ENCODE results near the gene LPCAT1.

LPCAT1 gene

DNA sequence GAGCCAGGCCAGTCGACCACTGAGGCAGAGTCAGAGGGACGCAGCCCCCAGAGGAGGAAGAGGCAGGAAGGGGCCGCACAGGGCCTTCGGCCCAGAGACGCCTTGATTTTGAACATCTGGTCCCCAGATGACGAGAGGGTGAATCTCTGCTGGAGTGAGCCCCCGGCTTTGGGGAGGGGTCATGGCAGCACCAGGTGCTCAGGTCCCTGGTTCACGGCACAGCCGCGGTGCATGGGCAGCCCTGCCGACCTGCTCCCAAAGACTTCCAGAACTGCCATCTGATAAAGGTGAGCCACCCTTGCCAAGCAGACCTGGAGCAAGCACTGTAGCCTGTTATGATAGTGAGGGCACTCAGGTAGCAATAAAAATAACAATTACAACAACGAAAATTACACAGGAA is 29.8 kb downstream of the LPCAT1 start:
- peaks cover 18% of the 10 kb centered on the region for H3K4me1 ChIP-seq (ENCODE audit: insufficient read depth, low read length, poor library complexity, severe bottlenecking)
- H3K9me3 ChIP-seq (ENCODE audit: insufficient read depth, low read depth, low read length), result no peaks in the 10 kb centered on the region
- peaks cover 9% of the 10 kb centered on the region for H4K20me1 ChIP-seq (ENCODE audit: insufficient read depth, low read length, poor library complexity, severe bottlenecking)
- peaks cover 89% of the 10 kb centered on the region; the same call in 1 of the 2 replicates for H3K36me3 ChIP-seq (ENCODE audit: insufficient read depth, low read length)
- peak overlapping the region; percentile 40 for H3K4me2 ChIP-seq (ENCODE audit: low read depth, low read length, poor library complexity, severe bottlenecking)
- TF ChIP-seq EZH2phosphoT487 (IDR thresholded peaks at IDR 0.05; ENCODE audit: borderline replicate concordance), result no peak
- TF ChIP-seq, protein P1, sequence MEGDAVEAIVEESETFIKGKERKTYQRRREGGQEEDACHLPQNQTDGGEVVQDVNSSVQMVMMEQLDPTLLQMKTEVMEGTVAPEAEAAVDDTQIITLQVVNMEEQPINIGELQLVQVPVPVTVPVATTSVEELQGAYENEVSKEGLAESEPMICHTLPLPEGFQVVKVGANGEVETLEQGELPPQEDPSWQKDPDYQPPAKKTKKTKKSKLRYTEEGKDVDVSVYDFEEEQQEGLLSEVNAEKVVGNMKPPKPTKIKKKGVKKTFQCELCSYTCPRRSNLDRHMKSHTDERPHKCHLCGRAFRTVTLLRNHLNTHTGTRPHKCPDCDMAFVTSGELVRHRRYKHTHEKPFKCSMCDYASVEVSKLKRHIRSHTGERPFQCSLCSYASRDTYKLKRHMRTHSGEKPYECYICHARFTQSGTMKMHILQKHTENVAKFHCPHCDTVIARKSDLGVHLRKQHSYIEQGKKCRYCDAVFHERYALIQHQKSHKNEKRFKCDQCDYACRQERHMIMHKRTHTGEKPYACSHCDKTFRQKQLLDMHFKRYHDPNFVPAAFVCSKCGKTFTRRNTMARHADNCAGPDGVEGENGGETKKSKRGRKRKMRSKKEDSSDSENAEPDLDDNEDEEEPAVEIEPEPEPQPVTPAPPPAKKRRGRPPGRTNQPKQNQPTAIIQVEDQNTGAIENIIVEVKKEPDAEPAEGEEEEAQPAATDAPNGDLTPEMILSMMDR (conservative IDR thresholded peaks at IDR 0.05; ENCODE audit: low read length), result no peak
- H3K9me2 ChIP-seq (replicated peaks; ENCODE audit: low read depth, low read length), result no peaks in the 10 kb centered on the region
- no peaks in the 10 kb centered on the region for H3F3A ChIP-seq (ENCODE audit: low read depth)
- H3K9ac ChIP-seq (ENCODE audit: low read depth, low read length, poor library complexity, severe bottlenecking), result no peak overlapping the region
- H3K27me3 ChIP-seq (ENCODE audit: insufficient read depth, low read length, poor library complexity, severe bottlenecking), result no peaks in the 10 kb centered on the region
- H3K79me2 ChIP-seq (ENCODE audit: insufficient read depth, low read length), result peaks cover 37% of the 10 kb centered on the region
- peak overlapping the region; percentile 43 for H3K4me3 ChIP-seq (ENCODE audit: low read length, poor library complexity, severe bottlenecking)
- no peak overlapping the region for H2AFZ ChIP-seq (ENCODE audit: low read length)

DNA sequence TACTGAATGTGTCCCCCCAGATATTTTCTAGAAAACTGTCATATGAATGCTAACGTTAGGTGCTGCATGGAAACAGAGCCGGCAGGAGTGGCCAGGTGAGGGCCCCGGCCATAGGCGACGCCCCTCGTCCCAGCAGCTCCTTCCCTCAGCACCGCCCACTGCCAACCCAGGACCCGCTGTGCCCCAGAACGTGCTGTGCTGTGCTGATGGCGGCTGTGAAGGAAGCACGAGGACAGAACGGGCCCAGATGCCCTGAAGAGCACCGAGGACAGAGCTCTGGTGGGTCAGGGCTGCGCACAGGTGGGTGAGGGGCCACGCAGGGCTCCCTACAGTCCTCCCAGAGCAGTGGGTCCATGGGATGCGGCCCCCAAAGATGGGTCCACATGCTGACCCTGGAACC is 30.3 kb downstream of the LPCAT1 start:
- H3K4me3 ChIP-seq (ENCODE audit: low read length, poor library complexity, severe bottlenecking), result peak overlapping the region; percentile 43
- no peaks in the 10 kb centered on the region for H3K9me3 ChIP-seq (ENCODE audit: insufficient read depth, low read depth, low read length)
- peaks cover 18% of the 10 kb centered on the region for H3K4me1 ChIP-seq (ENCODE audit: insufficient read depth, low read length, poor library complexity, severe bottlenecking)
- peaks cover 9% of the 10 kb centered on the region for H4K20me1 ChIP-seq (ENCODE audit: insufficient read depth, low read length, poor library complexity, severe bottlenecking)
- peak overlapping the region; percentile 53 for H3K4me2 ChIP-seq (ENCODE audit: low read depth, low read length, poor library complexity, severe bottlenecking)
- TF ChIP-seq, protein P1 (conservative IDR thresholded peaks at IDR 0.05; ENCODE audit: low read length), result no peak
- no peak for TF ChIP-seq EZH2phosphoT487 (IDR thresholded peaks at IDR 0.05; ENCODE audit: borderline replicate concordance)
- peaks cover 87% of the 10 kb centered on the region; the same call in 1 of the 2 replicates for H3K36me3 ChIP-seq (ENCODE audit: insufficient read depth, low read length)
- H3K9me2 ChIP-seq (replicated peaks; ENCODE audit: low read depth, low read length), result no peaks in the 10 kb centered on the region
- no peak overlapping the region for H3K9ac ChIP-seq (ENCODE audit: low read depth, low read length, poor library complexity, severe bottlenecking)
- peaks cover 32% of the 10 kb centered on the region; the same call in 1 of the 2 replicates for H3K79me2 ChIP-seq (ENCODE audit: insufficient read depth, low read length)
- no peaks in the 10 kb centered on the region for H3F3A ChIP-seq (ENCODE audit: low read depth)
- no peaks in the 10 kb centered on the region for H3K27me3 ChIP-seq (ENCODE audit: insufficient read depth, low read length, poor library complexity, severe bottlenecking)
- no peak overlapping the region for H2AFZ ChIP-seq (ENCODE audit: low read length)

DNA sequence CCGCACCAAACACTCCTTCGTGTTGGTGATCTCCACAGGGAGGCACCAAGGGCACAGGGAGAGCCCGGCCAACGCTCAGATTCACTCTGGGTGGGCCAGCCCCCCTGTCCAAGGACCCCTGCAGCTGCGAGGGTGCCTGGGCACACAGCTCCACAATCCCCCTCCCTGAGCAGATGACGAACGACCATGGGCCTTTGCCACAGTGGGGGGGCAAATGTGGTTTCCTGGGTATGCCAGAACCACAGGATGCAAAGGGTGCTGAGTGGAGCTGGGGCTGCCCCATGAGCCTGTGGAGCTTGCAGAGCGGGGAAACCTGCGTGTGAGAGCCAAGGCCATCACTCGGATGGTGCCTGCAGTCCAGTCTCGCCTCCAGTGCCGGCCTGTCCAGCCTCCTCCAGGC is 31.0 kb downstream of the LPCAT1 start:
- Histone ChIP-seq H3K9ac (ENCODE audit: low read depth, low read length, poor library complexity, severe bottlenecking) (no peak overlapping the region), H3K4me2 (ENCODE audit: low read depth, low read length, poor library complexity, severe bottlenecking) (peak overlapping the region; percentile 53), H3K36me3 (ENCODE audit: insufficient read depth, low read length) (peaks cover 87% of the 10 kb centered on the region), H3K27me3 (ENCODE audit: insufficient read depth, low read length, poor library complexity, severe bottlenecking) (no peaks in the 10 kb centered on the region), H3K9me3 (ENCODE audit: insufficient read depth, low read depth, low read length) (no peaks in the 10 kb centered on the region), H4K20me1 (ENCODE audit: insufficient read depth, low read length, poor library complexity, severe bottlenecking) (peaks cover 9% of the 10 kb centered on the region), H3K4me1 (ENCODE audit: insufficient read depth, low read length, poor library complexity, severe bottlenecking) (peaks cover 18% of the 10 kb centered on the region), H2AFZ (ENCODE audit: low read length) (no peak overlapping the region), H3K4me3 (ENCODE audit: low read length, poor library complexity, severe bottlenecking) (no peak overlapping the region), H3K9me2 (replicated peaks; ENCODE audit: low read depth, low read length) (no peaks in the 10 kb centered on the region), H3K79me2 (ENCODE audit: insufficient read depth, low read length) (peaks cover 27% of the 10 kb centered on the region; the same call in 1 of the 2 replicates), H3F3A (ENCODE audit: low read depth) (no peaks in the 10 kb centered on the region)
- TF ChIP-seq, protein P1 (conservative IDR thresholded peaks at IDR 0.05; ENCODE audit: low read length), result no peak
- TF ChIP-seq EZH2phosphoT487 (IDR thresholded peaks at IDR 0.05; ENCODE audit: borderline replicate concordance), result no peak

All from Loucy (cell line).